NT2/D1 (cell line): Measurements from ENCODE around the gene PTPN9.

ENCODE experiments used
- SUZ12 ChIP-seq: IDR thresholded peaks from 2 replicates; pipeline ENCODE4 v1.6.1; 2011; ENCODE audit not compliant: insufficient read length, insufficient read depth; ENCODE audit errors: extremely low read depth
- YY1 ChIP-seq: IDR thresholded peaks from 2 replicates; pipeline ENCODE4 v1.6.1; 2011; ENCODE audit not compliant: insufficient read length, insufficient read depth
- ZNF274 ChIP-seq: IDR thresholded peaks from 2 replicates; pipeline ENCODE4 v1.6.1; 2011; ENCODE audit warnings: mild to moderate bottlenecking, low read depth, low read length

GRCh38 chr15:75531041-75531450 is 48.1 kb downstream of the PTPN9 start:
- TF ChIP-seq YY1 (no peak), ZNF274 (no peak), SUZ12 (no peak)
